Stomach (tissue), 4 donors: ENCODE results near the gene SYNJ2.

ENCODE experiments used
- CTCF ChIP-seq, 7 experiments: fragments of 450-650 bp in 4 of 7; fragments of 200-600 bp in 3 of 7; sonication (generic) in 3 of 7; IDR thresholded peaks; one replicate each; pipeline ENCODE4 v1.5.1; 2016 to 2019; ENCODE audit warnings: antibody characterized with exemption in 7 of 7, control low read depth in 2 of 7, mild to moderate bottlenecking in 1 of 7
- POLR2A ChIP-seq, 4 donors: fragments of 450-650 bp; IDR thresholded peaks; one replicate each; pipeline ENCODE4 v1.6.1; 2016; ENCODE audit warnings: antibody characterized with exemption in 4 of 4, control low read depth in 2 of 4, mild to moderate bottlenecking in 1 of 4, moderate library complexity in 1 of 4

GRCh38 chr6:158010591-158011477, 29.2 kb downstream of the SYNJ2 start:
- TF ChIP-seq CTCF (IDR thresholded peaks at IDR 0.05), result no peak
- TF ChIP-seq POLR2A (IDR thresholded peaks at IDR 0.05), result no peak
